ENCODE data around the gene PKP3.

PKP3 gene

DNA sequence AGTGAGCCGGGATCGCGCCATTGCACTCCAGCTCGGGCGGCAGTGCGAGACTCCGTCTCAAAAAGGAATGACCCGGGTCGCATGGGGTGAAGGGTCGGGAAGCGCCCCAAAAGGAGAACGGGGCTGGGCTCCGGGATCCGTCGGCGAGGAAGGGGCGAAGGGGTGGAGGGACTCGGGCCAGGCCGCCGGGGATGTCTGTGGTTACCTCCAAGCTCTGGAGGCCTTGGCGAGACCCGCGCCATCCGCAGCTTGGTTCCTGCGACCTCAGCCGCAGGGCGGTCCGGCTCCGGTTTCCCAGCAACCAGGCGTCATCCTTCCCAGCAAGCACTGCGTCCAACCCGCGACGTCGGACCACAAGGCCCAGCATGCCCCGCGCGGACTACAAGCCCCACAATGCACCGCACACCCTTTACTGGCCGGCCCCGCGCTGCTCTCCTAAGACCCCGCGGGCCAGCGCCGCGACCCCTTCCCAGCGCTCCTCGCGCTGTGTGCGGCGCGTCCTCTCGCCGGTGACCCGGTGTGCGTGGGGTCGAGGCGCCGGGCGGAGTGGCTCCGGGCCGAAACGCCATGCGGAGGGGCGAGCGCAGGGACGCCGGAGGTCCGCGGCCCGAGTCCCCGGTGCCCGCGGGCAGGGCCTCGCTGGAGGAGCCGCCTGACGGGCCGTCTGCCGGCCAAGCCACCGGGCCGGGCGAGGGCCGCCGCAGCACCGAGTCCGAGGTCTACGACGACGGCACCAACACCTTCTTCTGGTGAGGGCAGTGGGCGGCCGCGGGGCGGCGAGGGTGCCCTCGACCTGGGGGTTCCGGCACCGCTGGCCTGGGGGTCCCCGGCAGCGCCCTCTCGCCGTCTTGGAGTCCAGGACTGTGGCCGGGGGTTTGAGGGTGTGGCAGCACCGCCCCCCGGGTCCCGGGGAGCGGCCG is 56.1 kb downstream of the PKP3 start, which contains the start of gene PTDSS2:
Gene PTDSS2, plus strand, starts transcription at position 391 of the 920 bp plus-strand sequence. Its CDS starts 177 bp downstream, at position 568.
- peak; percentile 96 for DNase-seq

DNA sequence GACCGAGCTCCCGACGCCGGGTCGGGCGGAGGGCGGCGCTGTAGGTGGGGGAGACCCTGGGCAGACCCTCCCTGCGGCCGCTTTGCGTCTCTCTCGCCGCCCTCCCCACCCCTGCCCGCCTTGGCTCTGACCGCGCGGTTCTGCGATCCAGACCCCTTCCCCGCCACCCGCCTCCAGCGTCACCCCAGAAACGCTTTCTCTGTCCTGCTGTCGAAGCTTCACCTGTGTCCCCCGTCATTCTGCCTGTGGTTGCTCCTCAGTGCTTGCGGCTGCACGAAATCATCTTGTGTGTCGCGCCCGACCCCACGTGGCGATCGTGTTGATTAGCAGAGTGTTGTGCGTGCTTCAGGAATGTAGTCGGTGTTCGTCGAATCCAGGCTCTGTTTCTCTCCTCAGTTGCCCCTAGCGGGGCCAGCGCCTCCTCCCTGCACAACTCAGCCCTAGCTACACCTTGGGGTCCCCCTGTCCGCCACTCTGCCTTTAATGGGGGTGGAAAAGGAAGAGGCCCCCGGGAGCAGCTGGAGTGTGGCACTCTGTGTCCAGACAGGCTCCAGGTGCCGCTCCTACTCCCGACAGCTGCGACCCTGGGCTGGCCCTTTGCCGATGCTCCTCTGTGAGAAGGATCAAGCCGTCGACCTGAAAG is 56.9 kb downstream of the PKP3 start:
- DNase-seq: peak; percentile 80

DNA sequence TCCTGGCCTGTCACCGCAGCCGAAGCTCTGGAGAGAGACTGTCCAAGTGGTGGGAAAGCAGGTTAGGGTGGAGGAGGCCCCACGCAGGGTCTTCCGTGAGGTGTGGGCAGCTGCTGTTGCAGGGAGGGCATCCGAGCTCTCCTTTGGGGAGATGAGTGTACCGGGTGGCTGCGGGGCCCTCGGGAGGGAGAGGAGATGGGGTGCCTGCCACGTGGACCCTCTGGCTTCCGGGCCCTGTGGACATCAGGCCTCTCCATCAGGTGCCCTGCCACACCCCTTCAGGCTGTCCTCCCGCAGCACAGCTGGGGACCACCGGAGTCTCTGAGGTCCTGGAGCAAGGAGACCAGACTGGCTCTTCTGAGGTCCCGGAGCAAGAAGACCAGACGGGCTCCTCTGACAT is 57.7 kb downstream of the PKP3 start:
- no peak for DNase-seq

DNA sequence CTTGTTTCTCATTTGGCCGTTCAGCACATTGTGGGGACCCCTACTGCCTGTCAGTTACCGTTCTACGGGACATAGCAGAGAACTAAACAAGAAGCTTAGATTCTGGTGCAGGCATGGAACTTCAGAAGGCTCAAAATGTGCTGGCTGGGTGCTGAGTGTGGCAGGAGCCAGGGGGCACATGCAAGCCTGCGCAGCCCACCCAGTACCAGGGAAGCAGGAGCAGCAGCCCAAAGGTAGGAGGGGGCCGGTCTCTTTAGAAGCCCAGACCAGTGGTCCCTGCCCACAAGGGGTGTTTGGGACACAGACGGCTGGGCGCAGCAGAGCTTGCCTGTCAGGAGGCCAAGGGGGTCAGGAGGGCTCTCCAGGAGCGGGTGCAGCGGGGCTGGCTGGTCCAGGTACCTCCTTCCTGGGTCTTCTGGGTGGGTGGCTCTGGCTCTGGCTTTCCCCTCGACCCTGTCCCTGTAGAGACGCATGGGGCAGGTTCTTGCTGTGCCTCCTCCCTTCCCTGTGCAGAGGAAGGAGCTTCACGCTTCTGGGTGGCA is 58.3 kb downstream of the PKP3 start:
- no peak for DNase-seq

DNA sequence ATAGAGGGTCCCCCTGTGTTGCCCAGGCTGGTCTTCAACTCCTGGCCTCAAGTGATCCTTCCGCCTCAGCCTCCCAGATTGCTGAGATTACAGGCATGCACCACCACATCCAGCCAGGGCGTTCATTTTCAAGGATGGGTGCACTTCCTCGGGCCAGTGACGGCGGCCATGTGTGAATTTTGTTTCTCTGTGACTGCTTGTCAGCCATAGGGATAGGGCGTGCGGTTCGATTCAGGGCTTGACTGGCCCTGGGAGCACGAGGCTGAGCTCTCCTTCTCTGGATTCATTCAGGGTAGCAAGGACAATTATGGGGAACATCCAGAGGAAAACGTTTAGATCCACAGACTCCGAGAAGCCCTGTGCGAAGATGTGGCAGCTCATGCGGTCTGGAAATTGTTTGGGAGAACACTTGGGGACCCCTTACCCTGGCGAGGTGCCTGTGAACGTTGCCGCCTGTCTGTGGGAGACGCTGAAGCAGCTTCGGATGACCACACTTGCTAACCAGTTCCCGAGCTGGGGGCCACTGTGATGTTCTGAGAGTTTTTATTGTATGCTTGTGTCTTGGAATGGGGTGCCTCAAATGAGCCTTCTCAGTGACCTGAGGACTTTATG is 59.0 kb downstream of the PKP3 start:
- no peak for DNase-seq

DNA sequence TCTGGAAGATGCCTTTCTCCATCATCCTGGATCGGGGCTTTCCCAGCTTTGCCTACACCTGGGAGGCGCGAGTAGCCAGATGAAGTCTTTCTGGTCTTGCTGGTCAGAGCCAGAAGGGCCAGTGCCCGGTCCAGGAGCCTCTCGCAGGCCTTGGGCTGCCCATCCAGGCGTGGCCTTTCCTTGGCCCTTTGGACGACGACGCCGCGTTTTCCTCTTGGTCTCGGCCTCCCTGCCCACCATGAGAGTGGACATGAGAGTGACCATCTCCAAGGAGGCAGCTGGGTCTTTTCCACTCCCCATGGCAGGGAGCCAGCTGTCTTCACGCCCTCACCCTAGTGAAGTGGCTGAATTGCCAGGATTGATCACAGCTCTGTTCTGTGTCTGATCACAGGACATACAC is 59.6 kb downstream of the PKP3 start:
- no peak for DNase-seq

DNA sequence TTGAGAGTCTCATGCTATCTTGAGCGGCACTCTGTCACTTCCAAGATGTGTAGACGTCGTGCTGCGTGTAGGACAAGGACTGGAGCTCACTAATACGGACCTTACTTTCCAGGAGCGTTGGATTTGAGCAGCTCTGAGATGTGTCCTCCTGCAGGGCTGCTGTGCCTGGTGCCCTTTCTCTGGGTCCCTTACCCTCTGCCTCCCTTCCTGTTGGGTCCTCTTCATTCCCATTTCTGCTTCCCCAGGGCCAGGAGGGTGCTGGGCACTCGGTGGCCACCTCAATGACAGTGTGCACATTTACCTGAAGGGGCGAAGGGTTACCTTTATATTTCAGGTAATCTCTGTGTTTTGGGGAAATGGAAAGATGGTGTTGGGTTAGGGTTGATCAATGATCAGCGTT is 60.0 kb downstream of the PKP3 start:
- no peak for DNase-seq

Measured in activated CD4-positive, alpha-beta T cell treated with anti-CD3 and anti-CD28 coated beads for 48 hours (primary cell).